ENCODE results near the gene ASMTL. TPM values are rescaled to one million over a fixed set of nuclear protein-coding genes. Genes with fewer than 3 reads are reported as not detected.
A peak's percentile ranks its signal among the peaks of the same experiment; 100 is the strongest.

Gene ASMTL
- total RNA-seq, 4 donors from 2014 or later = 29.7 to 56.1 (median 42.4) TPM

GRCh38 chrX:1463581-1463980 lies 10.9 kb upstream of the ASMTL start:
- peak overlapping the region in 1 of 3 donors; percentile 38 for H3K27ac ChIP-seq
- TF ChIP-seq, protein P1, sequence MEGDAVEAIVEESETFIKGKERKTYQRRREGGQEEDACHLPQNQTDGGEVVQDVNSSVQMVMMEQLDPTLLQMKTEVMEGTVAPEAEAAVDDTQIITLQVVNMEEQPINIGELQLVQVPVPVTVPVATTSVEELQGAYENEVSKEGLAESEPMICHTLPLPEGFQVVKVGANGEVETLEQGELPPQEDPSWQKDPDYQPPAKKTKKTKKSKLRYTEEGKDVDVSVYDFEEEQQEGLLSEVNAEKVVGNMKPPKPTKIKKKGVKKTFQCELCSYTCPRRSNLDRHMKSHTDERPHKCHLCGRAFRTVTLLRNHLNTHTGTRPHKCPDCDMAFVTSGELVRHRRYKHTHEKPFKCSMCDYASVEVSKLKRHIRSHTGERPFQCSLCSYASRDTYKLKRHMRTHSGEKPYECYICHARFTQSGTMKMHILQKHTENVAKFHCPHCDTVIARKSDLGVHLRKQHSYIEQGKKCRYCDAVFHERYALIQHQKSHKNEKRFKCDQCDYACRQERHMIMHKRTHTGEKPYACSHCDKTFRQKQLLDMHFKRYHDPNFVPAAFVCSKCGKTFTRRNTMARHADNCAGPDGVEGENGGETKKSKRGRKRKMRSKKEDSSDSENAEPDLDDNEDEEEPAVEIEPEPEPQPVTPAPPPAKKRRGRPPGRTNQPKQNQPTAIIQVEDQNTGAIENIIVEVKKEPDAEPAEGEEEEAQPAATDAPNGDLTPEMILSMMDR (IDR thresholded peaks at IDR 0.05) = no peak
- no peak for TF ChIP-seq POLR2A (IDR thresholded peaks at IDR 0.05)
- H3K4me1 ChIP-seq = no peaks in the 10 kb centered on the region
- no peak overlapping the region for H3K4me3 ChIP-seq (replicated peaks in 1 of 3)
- intact Hi-C loops (cut with DNase I) = no loop called here
- WGBS, 2 donors = 88% methylated on average over 5 of the region's 5 CpGs
- no peaks in the 10 kb centered on the region for H3K9me3 ChIP-seq
- DNase-seq = no peak
- no peaks in the 10 kb centered on the region for H3K36me3 ChIP-seq
- peaks cover 4% of the 10 kb centered on the region for H3K27me3 ChIP-seq

DNA sequence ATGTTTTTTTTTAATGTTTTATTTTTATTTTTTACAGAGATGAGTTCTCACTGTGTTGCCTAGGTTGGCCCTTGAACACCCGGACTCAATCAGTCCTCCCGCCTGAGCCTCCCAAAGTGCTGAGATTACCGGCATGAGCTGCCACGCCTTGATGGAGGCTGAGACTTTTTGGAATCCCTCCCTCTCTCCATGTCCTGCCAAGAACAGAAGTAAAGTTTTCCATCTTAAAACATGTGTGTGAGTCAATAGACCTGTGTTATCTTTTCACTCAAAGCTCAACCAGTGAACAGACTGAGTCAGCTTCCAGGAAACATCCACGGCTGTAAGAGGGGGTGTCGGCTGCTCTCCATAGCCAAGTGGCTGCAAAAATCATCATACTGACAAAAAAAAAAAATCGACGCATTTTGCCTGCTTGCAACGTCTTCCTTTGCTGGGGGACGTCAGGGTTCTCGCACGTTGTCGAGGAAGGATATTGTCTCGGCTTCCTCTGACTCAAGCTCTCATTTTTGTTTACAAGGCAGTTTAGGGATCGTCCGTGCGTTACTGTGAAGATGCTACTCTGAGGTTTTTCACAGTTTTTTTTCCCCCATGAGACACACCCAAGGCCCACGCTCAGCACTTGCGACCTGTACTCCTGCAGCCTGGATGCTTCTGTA lies 10.0 kb upstream of the ASMTL start:
- Histone ChIP-seq H3K9me3 (no peaks in the 10 kb centered on the region), H3K27me3 (peaks cover 4% of the 10 kb centered on the region), H3K27ac (peak overlapping the region in 1 of 3 donors; percentile 17), H3K4me1 (no peaks in the 10 kb centered on the region), H3K36me3 (no peaks in the 10 kb centered on the region), H3K4me3 (replicated peaks in 1 of 3) (no peak overlapping the region)
- 52 to 64% methylated on average over 19 of the region's 19 CpGs for WGBS, 2 donors
- TF ChIP-seq, protein P1 (IDR thresholded peaks at IDR 0.05) = no peak
- DNase-seq = no peak
- intact Hi-C loops (cut with DNase I) = no loop called here

GRCh38 chrX:1462110-1462509 lies 9.4 kb upstream of the ASMTL start:
- peaks cover 4% of the 10 kb centered on the region for H3K27me3 ChIP-seq
- DNase-seq = no peak
- TF ChIP-seq, protein P1 (IDR thresholded peaks at IDR 0.05) = no peak
- TF ChIP-seq POLR2A (IDR thresholded peaks at IDR 0.05) = no peak
- no peak overlapping the region for H3K4me3 ChIP-seq (replicated peaks in 1 of 3)
- intact Hi-C loops (cut with DNase I) = no loop called here
- no peaks in the 10 kb centered on the region for H3K9me3 ChIP-seq
- no peaks in the 10 kb centered on the region for H3K4me1 ChIP-seq
- no peak overlapping the region for H3K27ac ChIP-seq
- H3K36me3 ChIP-seq = no peaks in the 10 kb centered on the region

- Histone ChIP-seq H3K36me3 (no peaks in the 10 kb centered on the region), H3K4me3 (replicated peaks in 1 of 3) (no peak overlapping the region), H3K27me3 (no peaks in the 10 kb centered on the region), H3K27ac (no peak overlapping the region), H3K4me1 (peaks cover 11% of the 10 kb centered on the region in 2 donors), H3K9me3 (no peaks in the 10 kb centered on the region)
- TF ChIP-seq POLR2A (IDR thresholded peaks at IDR 0.05) = no peak
- TF ChIP-seq, protein P1 (IDR thresholded peaks at IDR 0.05) = no peak
- intact Hi-C loops (cut with DNase I) = loop anchor here (2.0 to 10.0 kb wide), 4 partner anchors 121 to 1149 kb away; no protein-coding TSS in a partner anchor
- no peak for DNase-seq
- 78 to 79% methylated on average over 3 of the region's 3 CpGs for WGBS, 2 donors
These were observed 3.2 kb upstream of the ASMTL start for GRCh38 chrX:1455948-1456280.

- no peaks in the 10 kb centered on the region for H3K36me3 ChIP-seq
- H3K27me3 ChIP-seq = no peaks in the 10 kb centered on the region
- H3K4me1 ChIP-seq = peaks cover 11% of the 10 kb centered on the region in 2 donors
- intact Hi-C loops (cut with DNase I) = loop anchor here (2.0 to 10.0 kb wide), 5 partner anchors 57 to 1233 kb away; no protein-coding TSS in a partner anchor
- no peaks in the 10 kb centered on the region for H3K9me3 ChIP-seq
- TF ChIP-seq POLR2A (IDR thresholded peaks at IDR 0.05) = no peak
- TF ChIP-seq, protein P1 (IDR thresholded peaks at IDR 0.05) = peak; percentile 71 to 99 (median 93)
- peak overlapping the region in 1 of 3 donors; percentile 48 for H3K27ac ChIP-seq
- H3K4me3 ChIP-seq (replicated peaks in 1 of 3) = peak overlapping the region in 1 of 3 donors; percentile 15
- WGBS, 2 donors = 12 to 15% methylated on average over 14 to 20 of the region's 45 CpGs
- DNase-seq = peak; percentile 82 to 83
These were observed 1.5 kb upstream of the ASMTL start for GRCh38 chrX:1453951-1454785.
